Choroid plexus epithelial cell (primary cell): Measurements from ENCODE around the gene ATAD3A.
"Not testable (repeated sequence)": the region's sequence is repeated elsewhere in the genome, so short reads cannot be mapped to it uniquely, and the experiment has no call there.

Source experiments
- DNase-seq: peaks from one replicate; pipeline ENCODE4 v3.0.0-alpha.2; 2010; ENCODE audit warnings: low read depth
- H3K4me3 ChIP-seq: 2 replicates; pipeline ENCODE4 v1.5.1; 2011; ENCODE audit warnings: low read depth, mild to moderate bottlenecking, control low read depth, low read length, moderate library complexity
- TF ChIP-seq, protein P1 (sequence below): conservative IDR thresholded peaks from 2 replicates; pipeline ENCODE4 v1.5.1; 2011; ENCODE audit warnings: low read depth, mild to moderate bottlenecking, control low read depth, inconsistent platforms, low read length, moderate library complexity

The ATAD3A gene

DNA sequence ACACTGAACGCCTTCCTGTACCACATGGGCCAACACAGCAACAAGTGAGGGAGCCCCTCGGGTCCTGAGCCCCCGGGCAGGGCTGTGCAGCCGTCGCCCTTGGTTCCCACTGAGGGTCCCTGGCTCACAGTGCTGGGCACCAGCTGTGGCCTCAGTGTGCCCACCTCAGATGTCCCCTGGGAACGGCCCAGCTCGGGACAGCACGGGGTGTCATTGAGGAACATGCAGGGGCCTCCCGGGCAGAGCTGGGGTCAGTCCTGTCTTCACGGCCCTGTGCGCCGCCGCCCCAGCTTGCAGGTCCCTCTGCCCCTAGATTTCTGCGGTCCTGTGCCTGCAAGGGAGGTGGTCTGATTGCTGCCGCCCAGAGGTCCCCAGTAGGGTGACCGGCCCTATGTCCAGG, 22.7 kb upstream of the ATAD3A start:
- TF ChIP-seq, protein P1, sequence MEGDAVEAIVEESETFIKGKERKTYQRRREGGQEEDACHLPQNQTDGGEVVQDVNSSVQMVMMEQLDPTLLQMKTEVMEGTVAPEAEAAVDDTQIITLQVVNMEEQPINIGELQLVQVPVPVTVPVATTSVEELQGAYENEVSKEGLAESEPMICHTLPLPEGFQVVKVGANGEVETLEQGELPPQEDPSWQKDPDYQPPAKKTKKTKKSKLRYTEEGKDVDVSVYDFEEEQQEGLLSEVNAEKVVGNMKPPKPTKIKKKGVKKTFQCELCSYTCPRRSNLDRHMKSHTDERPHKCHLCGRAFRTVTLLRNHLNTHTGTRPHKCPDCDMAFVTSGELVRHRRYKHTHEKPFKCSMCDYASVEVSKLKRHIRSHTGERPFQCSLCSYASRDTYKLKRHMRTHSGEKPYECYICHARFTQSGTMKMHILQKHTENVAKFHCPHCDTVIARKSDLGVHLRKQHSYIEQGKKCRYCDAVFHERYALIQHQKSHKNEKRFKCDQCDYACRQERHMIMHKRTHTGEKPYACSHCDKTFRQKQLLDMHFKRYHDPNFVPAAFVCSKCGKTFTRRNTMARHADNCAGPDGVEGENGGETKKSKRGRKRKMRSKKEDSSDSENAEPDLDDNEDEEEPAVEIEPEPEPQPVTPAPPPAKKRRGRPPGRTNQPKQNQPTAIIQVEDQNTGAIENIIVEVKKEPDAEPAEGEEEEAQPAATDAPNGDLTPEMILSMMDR, result no peak
- DNase-seq, result no peak
- H3K4me3 ChIP-seq, result no peak overlapping the region

DNA sequence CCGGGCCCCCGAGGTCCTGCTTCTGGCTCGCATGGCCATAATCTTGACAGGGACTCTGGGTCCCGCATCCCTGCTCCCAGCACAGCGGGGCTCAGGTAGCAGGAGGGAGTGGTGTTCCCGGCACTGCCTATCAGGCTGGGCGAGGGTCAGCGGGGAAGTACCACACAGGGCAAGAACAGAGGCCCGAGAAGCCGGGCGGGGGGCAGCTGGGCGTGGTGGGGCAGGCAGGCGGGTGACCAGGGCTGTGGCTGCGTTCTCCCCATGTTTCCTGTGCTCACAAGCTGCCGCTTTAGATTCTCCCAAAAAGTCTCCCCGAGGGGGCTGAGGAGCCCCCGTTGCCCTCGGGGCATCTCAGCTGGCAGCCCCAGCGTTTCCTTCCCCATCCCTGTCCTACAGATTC, 22.1 kb upstream of the ATAD3A start:
- H3K4me3 ChIP-seq, result no peak overlapping the region
- DNase-seq, result no peak
- TF ChIP-seq, protein P1, result no peak

DNA sequence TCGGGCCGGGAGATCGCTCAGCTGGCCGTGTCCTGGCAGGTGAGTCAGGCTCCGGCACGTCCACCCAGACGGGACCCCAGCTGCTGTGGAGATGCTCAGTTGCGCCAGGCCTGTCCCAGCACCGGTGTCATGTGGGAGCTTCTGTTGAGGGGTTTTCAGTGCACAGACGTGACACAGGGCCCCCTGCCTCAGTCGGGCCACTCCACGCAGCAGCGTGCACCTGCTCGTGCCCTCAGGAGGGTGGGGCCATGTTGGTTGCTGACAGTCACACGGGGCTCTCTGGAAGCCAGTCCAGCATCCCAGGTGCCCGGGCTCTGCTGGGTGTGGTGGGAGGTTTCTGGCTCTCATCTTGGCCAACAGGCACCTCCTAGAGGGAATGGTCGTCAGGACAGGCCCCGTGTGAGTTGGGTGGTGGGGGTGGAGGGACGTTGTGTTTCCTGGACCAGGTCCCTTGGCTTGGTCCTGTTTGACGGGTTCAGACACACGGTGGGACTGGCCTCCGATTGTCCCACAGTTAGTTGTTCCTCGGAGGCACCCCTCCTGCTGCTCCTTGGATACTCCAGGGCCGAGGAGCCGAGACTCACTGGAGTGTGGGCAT, 21.2 kb upstream of the ATAD3A start:
- no peak overlapping the region for H3K4me3 ChIP-seq
- no peak for DNase-seq
- TF ChIP-seq, protein P1, result no peak

DNA sequence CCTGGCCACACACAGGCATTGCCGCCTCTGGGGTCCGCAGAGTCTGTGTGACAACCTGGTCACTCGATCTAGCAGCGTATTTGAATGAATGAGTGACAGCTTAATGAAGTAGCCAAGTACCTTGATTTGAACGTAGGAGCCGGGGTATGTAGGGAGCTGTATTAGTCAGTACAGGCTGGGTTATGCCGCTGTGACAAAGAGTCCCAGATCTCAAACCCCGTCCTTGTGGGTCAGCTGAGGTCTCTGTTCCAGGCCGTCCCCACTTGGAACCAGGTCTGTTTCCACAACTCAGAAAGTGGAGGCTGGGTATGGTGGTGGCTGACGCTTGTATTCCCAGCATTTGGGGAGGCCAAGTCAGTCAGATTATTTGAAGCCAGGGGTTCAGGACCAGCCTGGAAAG, 20.4 kb upstream of the ATAD3A start:
- no peak overlapping the region for H3K4me3 ChIP-seq
- no peak for DNase-seq
- TF ChIP-seq, protein P1, result no peak

DNA sequence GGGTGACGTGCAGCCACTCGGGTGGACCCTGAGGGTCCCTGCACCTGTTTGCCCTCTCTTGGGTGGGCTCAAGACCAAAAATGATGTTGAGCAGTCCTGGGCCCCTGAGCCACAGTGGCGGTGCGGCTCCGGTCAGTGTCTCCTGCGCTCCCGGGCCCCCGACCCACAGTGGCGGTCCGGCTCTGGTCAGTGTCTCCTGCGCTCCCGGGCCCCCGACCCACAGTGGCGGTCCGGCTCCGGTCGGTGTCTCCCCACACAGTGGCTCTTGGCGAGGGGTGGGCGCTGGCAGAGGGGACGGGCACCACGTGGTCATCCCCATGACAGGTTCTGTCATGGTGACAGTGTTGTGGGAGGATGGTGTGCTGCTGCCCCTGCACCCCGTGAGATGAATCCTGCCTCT, 17.7 kb upstream of the ATAD3A start:
- not testable (repeated sequence) for DNase-seq, H3K4me3 ChIP-seq

DNA sequence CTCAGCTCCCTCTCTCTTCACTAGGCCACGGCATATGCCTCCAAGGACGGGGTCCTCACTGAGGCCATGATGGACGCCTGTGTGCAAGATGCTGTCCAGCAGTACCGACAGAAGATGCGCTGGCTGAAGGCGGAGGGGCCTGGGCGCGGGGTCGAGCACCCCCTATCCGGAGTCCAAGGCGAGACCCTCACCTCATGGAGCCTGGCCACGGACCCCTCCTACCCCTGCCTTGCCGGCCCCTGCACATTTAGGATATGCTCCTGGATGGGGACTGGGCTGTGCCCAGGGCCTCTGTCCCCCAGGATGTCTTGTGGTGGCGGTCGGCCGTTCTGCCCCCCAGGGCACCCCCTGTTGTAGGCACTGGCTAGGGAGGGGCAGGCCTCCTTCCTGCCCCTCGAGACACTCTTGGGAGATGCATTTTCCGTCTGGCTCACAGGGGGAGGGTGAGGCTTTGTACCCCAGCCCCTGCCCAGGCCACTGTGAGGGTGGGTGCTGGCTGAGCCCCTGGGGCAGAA, 16.4 kb upstream of the ATAD3A start:
- H3K4me3 ChIP-seq, DNase-seq: not testable (repeated sequence)

DNA sequence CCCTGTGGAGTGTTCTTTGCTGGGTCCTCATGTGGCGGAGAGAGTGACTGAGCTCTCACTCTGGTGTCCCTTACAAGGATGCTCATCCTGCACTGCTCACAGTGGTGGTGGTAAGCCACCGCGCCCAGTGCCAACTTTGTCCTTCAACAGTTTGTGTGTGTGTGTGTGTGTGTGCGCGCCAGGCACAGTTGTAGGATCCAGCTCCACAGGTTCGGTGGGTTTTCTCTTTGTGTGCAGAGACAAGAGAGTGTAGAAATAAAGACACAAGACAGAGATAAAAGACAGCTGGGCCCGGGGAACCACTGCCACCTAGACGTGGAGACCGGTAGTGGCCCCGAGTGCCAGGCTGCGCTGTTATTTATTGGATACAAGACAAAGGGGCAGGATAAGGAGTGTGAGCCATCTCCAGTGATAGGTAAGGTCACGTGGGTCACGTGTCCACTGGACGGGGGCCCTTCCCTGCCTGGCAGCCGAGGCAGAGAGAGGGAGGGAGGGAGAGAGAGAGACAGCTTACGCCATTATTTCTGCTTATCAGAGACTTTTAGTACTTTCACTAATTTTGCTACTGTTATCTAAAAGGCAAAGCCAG, 7.1 kb upstream of the ATAD3A start:
- H3K4me3 ChIP-seq, result not testable (repeated sequence)
- DNase-seq, result peak; percentile 62
- TF ChIP-seq, protein P1, result peak; percentile 67

DNA sequence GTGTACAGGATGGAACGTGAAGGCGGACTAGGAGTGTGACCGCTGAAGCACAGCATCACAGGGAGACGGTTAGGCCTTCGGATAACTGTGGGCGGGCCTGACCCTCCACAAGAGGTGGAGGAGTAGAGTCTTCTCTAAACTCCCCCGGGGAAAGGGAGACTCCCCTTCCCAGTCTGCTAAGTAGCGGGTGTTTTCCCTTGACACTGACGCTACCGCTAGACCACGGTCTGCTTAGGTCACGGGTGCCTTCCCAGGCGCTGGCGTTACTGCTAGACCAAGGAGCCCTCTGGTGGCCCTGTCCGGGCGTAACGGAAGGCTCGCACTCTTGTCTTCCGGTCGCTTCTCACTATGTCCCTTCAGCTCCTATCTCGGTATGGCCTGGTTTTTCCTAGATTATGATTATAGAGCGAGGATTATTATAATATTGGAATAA, 6.6 kb upstream of the ATAD3A start:
- not testable (repeated sequence) for H3K4me3 ChIP-seq
- TF ChIP-seq, protein P1, result peak; percentile 30
- DNase-seq, result peak; percentile 7

DNA sequence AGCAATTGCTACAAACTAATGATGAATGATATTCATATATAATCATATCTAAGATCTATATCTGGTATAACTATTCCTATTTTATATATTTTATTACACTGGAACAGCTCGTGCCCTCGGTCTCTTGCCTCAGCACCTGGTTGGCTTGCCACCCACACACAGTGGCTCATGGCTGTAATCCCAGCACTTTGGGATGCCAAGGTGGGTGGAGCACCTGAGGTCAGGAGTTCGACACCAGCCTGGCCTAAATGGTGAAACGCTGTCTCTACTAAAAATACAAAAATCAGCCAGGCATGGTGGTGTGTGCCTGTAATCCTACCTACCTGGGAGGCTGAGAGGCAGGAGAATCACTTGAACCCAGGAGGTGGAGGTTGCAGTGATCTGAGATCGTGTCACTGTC, 6.2 kb upstream of the ATAD3A start:
- not testable (repeated sequence) for DNase-seq, H3K4me3 ChIP-seq
